Stimulated activated CD4-positive, alpha-beta T cell treated with anti-CD3 and anti-CD28 coated beads, Interleukin-1b, Interleukin-23, amount 100 ng/mL, for 1 hour (primary cell): Measurements from ENCODE around the gene PITX3.
"Not testable (repeated sequence)": the region's sequence is repeated elsewhere in the genome, so short reads cannot be mapped to it uniquely, and the experiment has no call there.

Experiments
- DNase-seq, 2 donors: peaks; one replicate each; pipeline ENCODE4 v3.0.0-alpha.2; 2020; ENCODE audit warnings: low read depth in 2 of 2

The PITX3 gene

GRCh38 chr10:102255404-102255803, 14.1 kb upstream of the PITX3 start:
- no peak for DNase-seq

GRCh38 chr10:102254426-102254825, 13.1 kb upstream of the PITX3 start:
- no peak for DNase-seq

- not testable (repeated sequence) for DNase-seq
These were observed 11.2 kb upstream of the PITX3 start for GRCh38 chr10:102252508-102252907.

GRCh38 chr10:102247734-102248133, 6.4 kb upstream of the PITX3 start:
- no peak for DNase-seq

GRCh38 chr10:102246261-102246660, 4.9 kb upstream of the PITX3 start:
- DNase-seq = no peak

GRCh38 chr10:102245932-102246251, 4.6 kb upstream of the PITX3 start:
- DNase-seq = no peak

GRCh38 chr10:102245082-102245931, 4.0 kb upstream of the PITX3 start, which contains the start of gene GBF1:
GBF1 (plus strand) TSS chr10:102245532; CDS start chr10:102258939, 13,407 bp downstream.
- DNase-seq = peak; percentile 59 to 72

GRCh38 chr10:102243309-102243708, 2.0 kb upstream of the PITX3 start:
- no peak for DNase-seq

GRCh38 chr10:102242118-102242485, 790 bp upstream of the PITX3 start:
- DNase-seq = no peak

- DNase-seq = no peak
These were observed 274 bp downstream of the PITX3 start for GRCh38 chr10:102241032-102241443.

GRCh38 chr10:102240467-102241031, 763 bp downstream of the PITX3 start:
- no peak for DNase-seq

- no peak for DNase-seq
These were observed 3.5 kb downstream of the PITX3 start for GRCh38 chr10:102237711-102238252.

GRCh38 chr10:102236006-102236405, 5.3 kb downstream of the PITX3 start:
- DNase-seq = no peak

- no peak for DNase-seq
These were observed 5.8 kb downstream of the PITX3 start for GRCh38 chr10:102235598-102235920.

GRCh38 chr10:102234888-102235597, 6.3 kb downstream of the PITX3 start:
- no peak for DNase-seq

- no peak for DNase-seq
These were observed 7.3 kb downstream of the PITX3 start for GRCh38 chr10:102233997-102234396.

- DNase-seq = peak; percentile 28 to 63
These were observed 9.7 kb downstream of the PITX3 start for GRCh38 chr10:102231357-102232318.

GRCh38 chr10:102230861-102231356, 10.4 kb downstream of the PITX3 start:
- no peak for DNase-seq

GRCh38 chr10:102230264-102230860, 10.9 kb downstream of the PITX3 start:
- DNase-seq = no peak

GRCh38 chr10:102229810-102230263, 11.5 kb downstream of the PITX3 start:
- DNase-seq = peak; percentile 72 to 74

- no peak for DNase-seq
These were observed 14.3 kb downstream of the PITX3 start for GRCh38 chr10:102227050-102227449.
